ENCODE measurements around the gene FGFR3.

DNA sequence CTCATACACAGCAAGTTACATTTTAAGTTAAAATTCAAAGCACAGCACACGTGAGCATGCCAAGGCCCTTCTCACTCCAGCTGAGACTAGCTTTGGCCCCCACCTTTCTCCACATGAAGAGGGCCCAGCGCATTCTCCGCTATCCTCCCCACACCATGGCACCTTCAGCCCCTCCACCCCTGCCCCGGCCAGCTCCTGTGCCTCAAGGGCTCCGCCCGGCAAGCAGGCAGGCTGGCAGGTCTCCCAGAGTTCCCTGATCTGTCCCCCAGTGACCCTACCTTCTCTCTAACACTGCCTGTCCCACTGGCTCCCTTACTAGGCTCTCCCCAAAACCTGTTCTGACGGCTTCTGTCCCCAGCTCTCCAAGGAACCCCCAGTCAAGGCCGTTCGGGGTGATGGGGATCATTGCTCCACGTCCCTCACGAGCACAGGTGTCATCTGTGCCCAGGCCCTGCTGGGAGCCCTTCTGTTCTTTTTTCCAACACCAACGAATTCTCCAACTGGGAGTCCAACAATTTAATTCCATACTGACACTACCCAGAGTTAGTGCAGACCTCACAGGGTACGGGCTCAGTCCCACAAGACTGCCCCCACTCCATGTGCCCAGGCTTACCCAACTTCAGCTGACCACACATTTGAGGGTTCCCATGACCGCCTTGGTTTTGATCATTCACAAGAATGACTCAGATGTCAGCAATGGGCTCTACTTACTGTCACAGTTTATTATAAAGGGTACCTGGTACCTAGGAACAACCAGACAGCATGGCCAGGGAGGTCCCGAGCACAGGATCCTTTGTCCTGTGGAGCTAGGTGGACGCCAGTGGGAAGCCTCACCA is 58.7 kb downstream of the FGFR3 start:
- TF ChIP-seq CTCF (IDR thresholded peaks at IDR 0.05) (no peak), POLR2A (IDR thresholded peaks at IDR 0.05; ENCODE audit: low read depth) (no peak), EP300 (IDR thresholded peaks at IDR 0.05) (no peak), POLR2AphosphoS5 (IDR thresholded peaks at IDR 0.05) (no peak)

Data from esophagus muscularis mucosa (tissue), 4 donors.